MCF 10A (cell line): ENCODE results near the gene MRPL9. TPM values are rescaled to one million over a fixed set of nuclear protein-coding genes. Genes with fewer than 3 reads are reported as not detected.

Experiments
- BruUV-seq: library from RNA; stranded (reverse); fragments of 400-500 nt; replicated peaks from 2 replicates; lab custom pipeline; 2021; lab: Mats Ljungman, UMichigan
- CTCF ChIA-PET: fragments of 300-600 bp; sonication (Branson Sonifier 250); formaldehyde crosslinking; extraction: SDS; loops from one replicate; lab custom pipeline; 2021; ENCODE audit warnings: antibody characterized with exemption, inconsistent platforms; lab: Yijun Ruan, JAX
- POLR2A ChIA-PET: fragments of 300-600, 350-650 bp; sonication (Branson Sonifier 250); formaldehyde crosslinking; extraction: SDS; loops from one replicate; lab custom pipeline; 2020; ENCODE audit warnings: antibody characterized with exemption, inconsistent platforms; lab: Yijun Ruan, JAX
- DNase-seq: peaks from one replicate; pipeline ENCODE4 v3.0.0-alpha.2; 2018; ENCODE audit not compliant: unreplicated experiment
- H3K27ac Mint-ChIP-seq: one replicate; pipeline ENCODE4 v1.8.0; 2022; ENCODE audit warnings: mild to moderate bottlenecking, low read depth, mixed read lengths; ENCODE audit not compliant: unreplicated experiment
- H3K27me3 Mint-ChIP-seq: one replicate; pipeline ENCODE4 v1.8.0; 2022; ENCODE audit warnings: mixed read lengths; ENCODE audit not compliant: insufficient read depth, unreplicated experiment
- H3K36me3 Mint-ChIP-seq: one replicate; pipeline ENCODE4 v1.8.0; 2022; ENCODE audit warnings: mild to moderate bottlenecking, moderate library complexity, mixed read lengths; ENCODE audit not compliant: insufficient read depth, unreplicated experiment
- H3K4me1 Mint-ChIP-seq: one replicate; pipeline ENCODE4 v1.8.0; 2022; ENCODE audit warnings: mixed read lengths; ENCODE audit not compliant: insufficient read depth, unreplicated experiment
- H3K4me3 Mint-ChIP-seq: one replicate; pipeline ENCODE4 v1.8.0; 2022; ENCODE audit warnings: mild to moderate bottlenecking, moderate library complexity, mixed read lengths; ENCODE audit not compliant: unreplicated experiment
- H3K9me3 Mint-ChIP-seq: one replicate; pipeline ENCODE4 v1.8.0; 2022; ENCODE audit warnings: mixed read lengths; ENCODE audit not compliant: unreplicated experiment
- CTCF ChIP-seq: fragments of 200-600 bp; IDR thresholded peaks from one replicate; pipeline ENCODE4 v1.8.0; 2022; ENCODE audit warnings: antibody characterized with exemption, mild to moderate bottlenecking; ENCODE audit not compliant: unreplicated experiment
- intact Hi-C: fragments of 100-400 bp; cut with micrococcal nuclease; formaldehyde crosslinking; loops from 2 replicates; pipeline ENCODE4 v1.14.1; 2022
- total RNA-seq: library from RNA; stranded (reverse); gene quantifications from 2 replicates; pipeline ENCODE4 v1.2.3, GENCODE V29; 2022

The MRPL9 gene
- total RNA-seq, 1 experiment from 2014 or later: 146 TPM

- no TSS peak for BruUV-seq
- Mint-ChIP-seq H3K36me3 (peaks cover 30% of the 10 kb centered on the region), H3K27me3 (no peaks in the 10 kb centered on the region), H3K9me3 (no peaks in the 10 kb centered on the region), H3K4me1 (peaks cover 17% of the 10 kb centered on the region), H3K27ac (peak overlapping the region; percentile 97), H3K4me3 (peak overlapping the region; percentile 92)
- ChIA-PET POLR2A (interaction anchor here (0.7 to 3.5 kb wide), 23 partner anchors 9 to 437 kb away, joined by 3 to 56 read pairs (median 6); partner anchors contain the start of genes PI4KB, PSMB4, SNX27 and TDRKH), CTCF (interaction anchor here (0.5 to 2.6 kb wide), 8 partner anchors 31 to 482 kb away, joined by 3 to 16 read pairs (median 4); partner anchors contain the start of genes C2CD4D and ZNF687)
- intact Hi-C loops: loop anchor here (1.0 kb wide), 3 partner anchors 26 to 72 kb away; partner anchors contain the start of gene TDRKH
- DNase-seq: no peak
- TF ChIP-seq CTCF: no peak
Observed at GRCh38 chr1:151763990-151764389, 694 bp upstream of the MRPL9 start.

- H3K27me3 Mint-ChIP-seq: no peaks in the 10 kb centered on the region
- POLR2A ChIA-PET: interaction anchor here (0.7 to 1.6 kb wide), 5 partner anchors 11 to 85 kb away, joined by 3 to 4 read pairs (median 3); no protein-coding TSS in a partner anchor
- no peak for TF ChIP-seq CTCF
- H3K27ac Mint-ChIP-seq: peak overlapping the region; percentile 61
- no peaks in the 10 kb centered on the region for H3K9me3 Mint-ChIP-seq
- intact Hi-C loops: no loop called here
- peaks cover 51% of the 10 kb centered on the region for H3K36me3 Mint-ChIP-seq
- CTCF ChIA-PET: interaction anchor here (0.6 to 2.6 kb wide), 6 partner anchors 76 to 420 kb away, joined by 3 to 16 read pairs (median 3); no protein-coding TSS in a partner anchor
- peaks cover 31% of the 10 kb centered on the region for H3K4me1 Mint-ChIP-seq
- no TSS peak for BruUV-seq
- no peak for DNase-seq
- H3K4me3 Mint-ChIP-seq: no peak overlapping the region
Observed at GRCh38 chr1:151760597-151761385, 2.5 kb downstream of the MRPL9 start.

- TF ChIP-seq CTCF: no peak
- intact Hi-C loops: no loop called here
- no peak overlapping the region for H3K27ac Mint-ChIP-seq
- H3K36me3 Mint-ChIP-seq: peaks cover 51% of the 10 kb centered on the region
- H3K4me1 Mint-ChIP-seq: peaks cover 19% of the 10 kb centered on the region
- BruUV-seq: no TSS peak
- ChIA-PET CTCF (interaction anchor here (0.6 to 2.6 kb wide), 5 partner anchors 8 to 104 kb away, joined by 3 to 16 read pairs (median 6); no protein-coding TSS in a partner anchor), POLR2A (interaction anchor here (0.9 to 1.2 kb wide), 2 partner anchors 78 to 300 kb away, joined by 3 to 4 read pairs; partner anchors contain the start of gene POGZ)
- no peaks in the 10 kb centered on the region for H3K9me3 Mint-ChIP-seq
- no peaks in the 10 kb centered on the region for H3K27me3 Mint-ChIP-seq
- no peak overlapping the region for H3K4me3 Mint-ChIP-seq
- DNase-seq: no peak
Observed at GRCh38 chr1:151759241-151759640, 4.1 kb downstream of the MRPL9 start.

- ChIA-PET POLR2A (no interaction called here), CTCF (interaction anchor here (0.6 to 1.2 kb wide), 3 partner anchors 22 to 780 kb away, joined by 3 to 8 read pairs (median 3); no protein-coding TSS in a partner anchor)
- no TSS peak for BruUV-seq
- H3K4me1 Mint-ChIP-seq: peaks cover 14% of the 10 kb centered on the region
- no peak for TF ChIP-seq CTCF
- no peaks in the 10 kb centered on the region for H3K27me3 Mint-ChIP-seq
- H3K36me3 Mint-ChIP-seq: peaks cover 44% of the 10 kb centered on the region
- no peaks in the 10 kb centered on the region for H3K9me3 Mint-ChIP-seq
- no peak overlapping the region for H3K27ac Mint-ChIP-seq
- H3K4me3 Mint-ChIP-seq: no peak overlapping the region
- DNase-seq: peak; percentile 38
- intact Hi-C loops: no loop called here
Observed at GRCh38 chr1:151756291-151756690, 7.0 kb downstream of the MRPL9 start.
